ENCODE data around the gene PPM1N.

Gene PPM1N

GRCh38 chr19:45471111-45471930, 26.9 kb upstream of the PPM1N start:
- no peak for TF ChIP-seq POLR2AphosphoS5 (IDR thresholded peaks at IDR 0.05; ENCODE audit: low read depth)
- TF ChIP-seq SPI1 (IDR thresholded peaks at IDR 0.05; ENCODE audit: borderline replicate concordance, low read depth): no peak
- no peak for TF ChIP-seq GABPA (IDR thresholded peaks at IDR 0.05; ENCODE audit: low read depth)
- no peak for TF ChIP-seq REST (IDR thresholded peaks at IDR 0.05; ENCODE audit: insufficient replicate concordance, low read depth)
- no peak for DNase-seq (ENCODE audit: low read depth in 1 of 2, low spot score in 1 of 2)
- Histone ChIP-seq H3K4me3 (replicated peaks; ENCODE audit: insufficient read depth, low read length) (no peak overlapping the region), H3K27me3 (ENCODE audit: insufficient read depth, poor library complexity, severe bottlenecking) (no peaks in the 10 kb centered on the region), H3K27ac (replicated peaks) (no peak overlapping the region)

GRCh38 chr19:45471931-45472562, 26.2 kb upstream of the PPM1N start:
- Histone ChIP-seq H3K4me3 (replicated peaks; ENCODE audit: insufficient read depth, low read length) (no peak overlapping the region), H3K27ac (replicated peaks) (no peak overlapping the region), H3K27me3 (ENCODE audit: insufficient read depth, poor library complexity, severe bottlenecking) (no peaks in the 10 kb centered on the region)
- peak; percentile 33; the same call in 1 of the 2 replicates for TF ChIP-seq POLR2AphosphoS5 (IDR thresholded peaks at IDR 0.05; ENCODE audit: low read depth)
- no peak for TF ChIP-seq SPI1 (IDR thresholded peaks at IDR 0.05; ENCODE audit: borderline replicate concordance, low read depth)
- TF ChIP-seq GABPA (IDR thresholded peaks at IDR 0.05; ENCODE audit: low read depth): no peak
- TF ChIP-seq CTCF (IDR thresholded peaks at IDR 0.05; ENCODE audit: insufficient read depth, low read length): no peak
- no peak for TF ChIP-seq REST (IDR thresholded peaks at IDR 0.05; ENCODE audit: insufficient replicate concordance, low read depth)
- no peak for DNase-seq (ENCODE audit: low read depth in 1 of 2, low spot score in 1 of 2)

- peak; percentile 39; the same call in 1 of the 2 replicates for TF ChIP-seq POLR2AphosphoS5 (IDR thresholded peaks at IDR 0.05; ENCODE audit: low read depth)
- no peak for TF ChIP-seq GABPA (IDR thresholded peaks at IDR 0.05; ENCODE audit: low read depth)
- no peak overlapping the region for H3K27ac ChIP-seq (replicated peaks)
- no peak overlapping the region for H3K4me3 ChIP-seq (replicated peaks; ENCODE audit: insufficient read depth, low read length)
- no peak for DNase-seq (ENCODE audit: low read depth in 1 of 2, low spot score in 1 of 2)
- no peaks in the 10 kb centered on the region for H3K27me3 ChIP-seq (ENCODE audit: insufficient read depth, poor library complexity, severe bottlenecking)
Observed at GRCh38 chr19:45472563-45473366, 25.5 kb upstream of the PPM1N start.

- no peak overlapping the region for H3K4me3 ChIP-seq (replicated peaks; ENCODE audit: insufficient read depth, low read length)
- no peaks in the 10 kb centered on the region for H3K27me3 ChIP-seq (ENCODE audit: insufficient read depth, poor library complexity, severe bottlenecking)
- no peak overlapping the region for H3K27ac ChIP-seq (replicated peaks)
- TF ChIP-seq POLR2AphosphoS5 (IDR thresholded peaks at IDR 0.05; ENCODE audit: low read depth) (no peak), CTCF (IDR thresholded peaks at IDR 0.05; ENCODE audit: insufficient read depth, low read length) (no peak), GABPA (IDR thresholded peaks at IDR 0.05; ENCODE audit: low read depth) (no peak), SPI1 (IDR thresholded peaks at IDR 0.05; ENCODE audit: borderline replicate concordance, low read depth) (no peak), REST (IDR thresholded peaks at IDR 0.05; ENCODE audit: insufficient replicate concordance, low read depth) (no peak)
- DNase-seq (ENCODE audit: low read depth in 1 of 2, low spot score in 1 of 2): no peak
Observed at GRCh38 chr19:45473367-45473681, 24.9 kb upstream of the PPM1N start.
